Calu3 (cell line): ENCODE data around the gene AMN. TPM values are rescaled to one million over a fixed set of nuclear protein-coding genes. Genes with fewer than 3 reads are reported as not detected.

Experiments used
- BruUV-seq: library from RNA; stranded (reverse); fragments of 400-500 nt; replicated peaks from 2 replicates; lab custom pipeline; 2021; lab: Mats Ljungman, UMichigan
- CTCF ChIA-PET: fragments of 300-600 bp; sonication (Branson Sonifier 250); formaldehyde crosslinking; loops from one replicate; lab custom pipeline; 2022; ENCODE audit warnings: antibody characterized with exemption; lab: Charles Lee
- DNase-seq: peaks from one replicate; pipeline ENCODE4 v3.0.0; 2022
- H3K27ac Mint-ChIP-seq: one replicate; pipeline ENCODE4 v1.8.0; 2022; ENCODE audit warnings: mixed read lengths; ENCODE audit not compliant: unreplicated experiment
- H3K27me3 Mint-ChIP-seq: one replicate; pipeline ENCODE4 v1.8.0; 2022; ENCODE audit warnings: mixed read lengths; ENCODE audit not compliant: unreplicated experiment
- H3K36me3 Mint-ChIP-seq: one replicate; pipeline ENCODE4 v1.8.0; 2022; ENCODE audit warnings: mild to moderate bottlenecking, moderate library complexity, mixed read lengths; ENCODE audit not compliant: insufficient read depth, unreplicated experiment
- H3K4me1 Mint-ChIP-seq: one replicate; pipeline ENCODE4 v1.8.0; 2022; ENCODE audit warnings: mild to moderate bottlenecking, low read depth, mixed read lengths; ENCODE audit not compliant: unreplicated experiment
- H3K4me3 Mint-ChIP-seq: one replicate; pipeline ENCODE4 v1.8.0; 2022; ENCODE audit warnings: mild to moderate bottlenecking, low read depth, moderate library complexity, mixed read lengths; ENCODE audit not compliant: unreplicated experiment
- H3K9me3 Mint-ChIP-seq: one replicate; pipeline ENCODE4 v1.8.0; 2022; ENCODE audit warnings: low read depth, mixed read lengths; ENCODE audit not compliant: unreplicated experiment
- CTCF ChIP-seq: fragments of 200-600 bp; IDR thresholded peaks from one replicate; pipeline ENCODE4 v1.8.0; 2022; ENCODE audit warnings: antibody characterized with exemption; ENCODE audit not compliant: unreplicated experiment
- intact Hi-C: fragments of 100-400 bp; cut with micrococcal nuclease; formaldehyde crosslinking; loops from one replicate; pipeline ENCODE4 v1.10.0; 2022; ENCODE audit not compliant: unreplicated experiment
- total RNA-seq: library from RNA; stranded (reverse); gene quantifications from 2 replicates; pipeline ENCODE4 v1.2.3, GENCODE V29; 2022

The AMN gene
- total RNA-seq, 1 experiment from 2014 or later, result 13.7 TPM

DNA sequence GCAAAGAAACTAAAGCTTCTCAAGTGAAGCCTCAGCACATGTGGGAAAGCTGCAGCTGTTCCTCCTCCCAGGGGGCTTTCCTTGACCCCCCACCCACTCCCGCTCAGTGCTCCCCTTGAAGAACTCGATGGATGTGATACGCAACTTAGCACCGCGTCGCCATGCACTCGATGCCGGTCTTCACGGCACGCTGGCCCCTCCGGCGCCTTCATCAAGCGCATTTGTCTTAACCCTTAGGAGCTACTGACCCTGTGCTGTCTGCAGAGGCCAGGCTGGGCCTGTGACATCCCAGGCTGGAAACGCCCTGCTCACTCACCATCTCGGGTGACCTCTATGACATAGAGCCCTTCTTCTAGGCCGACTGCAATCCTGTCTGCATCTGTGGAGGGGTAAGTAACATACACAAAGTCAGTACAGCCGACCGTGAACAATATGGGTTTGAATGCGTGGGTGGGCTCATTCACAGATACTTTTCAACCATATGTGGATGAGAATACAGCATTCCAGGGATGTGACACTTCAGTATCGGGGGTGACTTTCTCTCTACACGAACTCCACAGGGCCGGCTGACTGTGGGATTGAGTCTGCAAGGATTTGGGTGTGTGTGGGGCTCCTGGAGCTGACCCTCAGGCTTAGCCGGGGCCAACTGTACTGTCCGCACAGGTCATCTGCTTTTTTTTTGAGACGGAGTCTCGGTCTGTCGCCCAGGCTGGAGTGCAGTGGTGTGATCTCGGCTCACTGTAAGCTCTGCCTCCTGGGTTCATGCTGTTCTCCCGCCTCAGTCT lies 23.1 kb downstream of the AMN start:
- CTCF ChIA-PET, result no interaction called here
- no peak for DNase-seq
- Mint-ChIP-seq H3K27me3 (no peaks in the 10 kb centered on the region), H3K27ac (no peak overlapping the region), H3K36me3 (peaks cover 64% of the 10 kb centered on the region), H3K4me1 (no peaks in the 10 kb centered on the region), H3K4me3 (no peak overlapping the region), H3K9me3 (no peaks in the 10 kb centered on the region)
- no peak for TF ChIP-seq CTCF
- intact Hi-C loops, result no loop called here
- BruUV-seq, result no TSS peak

DNA sequence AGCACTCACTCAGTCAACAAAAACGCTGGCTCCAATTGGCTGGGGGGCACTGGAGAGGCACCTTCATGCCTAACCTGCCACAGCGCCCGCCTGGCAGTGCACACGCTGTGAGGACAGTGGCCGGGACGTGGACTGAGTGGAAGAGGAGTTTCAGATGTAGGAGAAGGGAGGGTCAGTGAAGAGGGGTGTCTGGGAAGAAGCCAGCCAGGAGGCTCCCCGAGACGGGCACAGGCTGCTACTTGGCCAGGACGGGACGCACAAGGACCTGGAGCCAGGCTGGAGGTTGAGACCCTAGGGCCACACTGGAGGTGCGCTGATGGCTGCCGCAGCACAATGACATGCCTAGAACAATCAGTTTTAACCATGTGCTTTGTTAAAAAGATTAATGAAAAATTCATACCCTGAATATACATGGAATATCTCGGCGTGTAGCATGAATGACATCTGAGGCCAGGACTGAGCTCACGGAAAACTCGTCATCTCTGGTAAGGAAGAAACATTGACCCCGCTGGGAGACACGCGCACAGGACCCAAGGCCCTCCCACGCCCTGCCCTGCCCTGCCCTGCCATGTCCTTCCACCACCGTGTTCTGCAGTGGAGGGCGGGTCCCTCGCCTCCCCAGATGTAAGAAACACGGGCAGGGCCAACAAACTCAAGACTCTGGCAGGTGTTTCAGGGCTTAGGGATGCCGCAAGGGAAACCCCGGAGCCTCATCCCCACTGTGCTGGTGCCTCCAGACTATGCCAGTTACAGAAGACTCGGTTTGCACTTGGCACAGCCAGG lies 25.0 kb downstream of the AMN start:
- no peak for DNase-seq
- Mint-ChIP-seq H3K4me1 (no peaks in the 10 kb centered on the region), H3K27me3 (no peaks in the 10 kb centered on the region), H3K9me3 (no peaks in the 10 kb centered on the region), H3K27ac (no peak overlapping the region), H3K36me3 (peaks cover 63% of the 10 kb centered on the region), H3K4me3 (no peak overlapping the region)
- no peak for TF ChIP-seq CTCF
- BruUV-seq, result no TSS peak
- intact Hi-C loops, result no loop called here
- CTCF ChIA-PET, result no interaction called here

DNA sequence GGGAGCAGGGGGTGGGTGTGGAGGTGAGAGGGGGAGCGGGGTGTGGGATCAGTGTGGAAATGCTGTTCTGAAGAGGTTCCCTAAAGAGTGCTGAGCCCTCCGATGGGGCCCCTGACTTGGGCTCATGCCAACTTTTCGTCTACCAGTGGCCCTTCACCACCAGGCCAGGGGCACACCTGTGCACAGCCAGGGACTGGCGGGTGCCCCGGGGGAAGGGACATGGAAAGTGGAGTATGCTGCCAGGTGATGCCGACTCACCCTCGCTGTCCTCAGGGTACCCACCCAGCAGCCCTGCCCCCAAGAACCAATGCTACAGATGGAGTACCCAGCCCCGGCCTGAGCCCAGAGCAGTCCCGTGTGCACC lies 26.2 kb downstream of the AMN start:
- no peak for DNase-seq
- Mint-ChIP-seq H3K4me1 (no peaks in the 10 kb centered on the region), H3K4me3 (no peak overlapping the region), H3K27ac (no peak overlapping the region), H3K27me3 (no peaks in the 10 kb centered on the region), H3K36me3 (peaks cover 68% of the 10 kb centered on the region), H3K9me3 (no peaks in the 10 kb centered on the region)
- no peak for TF ChIP-seq CTCF
- CTCF ChIA-PET, result no interaction called here
- no TSS peak for BruUV-seq
- intact Hi-C loops, result no loop called here

- no peak for TF ChIP-seq CTCF
- H3K36me3 Mint-ChIP-seq, result peaks cover 65% of the 10 kb centered on the region
- no peaks in the 10 kb centered on the region for H3K27me3 Mint-ChIP-seq
- no peak for DNase-seq
- H3K4me1 Mint-ChIP-seq, result no peaks in the 10 kb centered on the region
- no peak overlapping the region for H3K4me3 Mint-ChIP-seq
- H3K9me3 Mint-ChIP-seq, result no peaks in the 10 kb centered on the region
- no TSS peak for BruUV-seq
- H3K27ac Mint-ChIP-seq, result no peak overlapping the region
- intact Hi-C loops, result no loop called here
- CTCF ChIA-PET, result no interaction called here
Measured at GRCh38 chr14:102949062-102949800, 26.8 kb downstream of the AMN start.
